HCEC 1CT (cell line): ENCODE data around the gene CELF4.

Source experiments
- DNase-seq: peaks from one replicate; pipeline ENCODE4 v3.0.0-alpha.2; 2017

The CELF4 gene

GRCh38 chr18:37435150-37435867 lies 130.3 kb downstream of the CELF4 start:
- DNase-seq = no peak

GRCh38 chr18:37434161-37434860 lies 131.3 kb downstream of the CELF4 start:
- DNase-seq = no peak

GRCh38 chr18:37432436-37433195 lies 133.0 kb downstream of the CELF4 start:
- DNase-seq = no peak

GRCh38 chr18:37430357-37431076 lies 135.1 kb downstream of the CELF4 start:
- no peak for DNase-seq

GRCh38 chr18:37429791-37430190 lies 135.8 kb downstream of the CELF4 start:
- no peak for DNase-seq

- DNase-seq = no peak
These were observed 137.2 kb downstream of the CELF4 start for GRCh38 chr18:37428288-37428974.

- DNase-seq = no peak
These were observed 139.0 kb downstream of the CELF4 start for GRCh38 chr18:37426586-37426985.

GRCh38 chr18:37425222-37425621 lies 140.4 kb downstream of the CELF4 start:
- no peak for DNase-seq

- no peak for DNase-seq
These were observed 141.1 kb downstream of the CELF4 start for GRCh38 chr18:37424507-37424906.

GRCh38 chr18:37422596-37422995 lies 143.0 kb downstream of the CELF4 start:
- DNase-seq = no peak

- no peak for DNase-seq
These were observed 143.5 kb downstream of the CELF4 start for GRCh38 chr18:37422116-37422515.

GRCh38 chr18:37421341-37422077 lies 144.1 kb downstream of the CELF4 start:
- no peak for DNase-seq

- DNase-seq = no peak
These were observed 145.2 kb downstream of the CELF4 start for GRCh38 chr18:37420315-37420880.

GRCh38 chr18:37419866-37420265 lies 145.7 kb downstream of the CELF4 start:
- DNase-seq = no peak

GRCh38 chr18:37419315-37419714 lies 146.3 kb downstream of the CELF4 start:
- peak; percentile 22 for DNase-seq

- DNase-seq = no peak
These were observed 150.8 kb downstream of the CELF4 start for GRCh38 chr18:37414816-37415215.

GRCh38 chr18:37412829-37413228 lies 152.8 kb downstream of the CELF4 start:
- no peak for DNase-seq

GRCh38 chr18:37412333-37412732 lies 153.3 kb downstream of the CELF4 start:
- no peak for DNase-seq

- DNase-seq = no peak
These were observed 155.7 kb downstream of the CELF4 start for GRCh38 chr18:37409878-37410277.

- DNase-seq = no peak
These were observed 156.8 kb downstream of the CELF4 start for GRCh38 chr18:37408676-37409265.

- DNase-seq = no peak
These were observed 158.0 kb downstream of the CELF4 start for GRCh38 chr18:37407571-37407970.
